IPS-18c (cell line): ENCODE measurements around the gene CCDC180.
"Not testable (repeated sequence)": the region's sequence is repeated elsewhere in the genome, so short reads cannot be mapped to it uniquely, and the experiment has no call there.

Source experiments
- H3K4me3 ChIP-seq: 2 replicates; pipeline ENCODE4 v1.7.0; 2013; ENCODE audit warnings: low read depth, mild to moderate bottlenecking, low read length, moderate library complexity; ENCODE audit not compliant: insufficient read depth
- H3K9me3 ChIP-seq: one replicate; pipeline ENCODE4 v1.6.1; 2013; ENCODE audit warnings: mild to moderate bottlenecking, low read length, moderate library complexity; ENCODE audit not compliant: control insufficient read depth, insufficient read depth

The CCDC180 gene

DNA sequence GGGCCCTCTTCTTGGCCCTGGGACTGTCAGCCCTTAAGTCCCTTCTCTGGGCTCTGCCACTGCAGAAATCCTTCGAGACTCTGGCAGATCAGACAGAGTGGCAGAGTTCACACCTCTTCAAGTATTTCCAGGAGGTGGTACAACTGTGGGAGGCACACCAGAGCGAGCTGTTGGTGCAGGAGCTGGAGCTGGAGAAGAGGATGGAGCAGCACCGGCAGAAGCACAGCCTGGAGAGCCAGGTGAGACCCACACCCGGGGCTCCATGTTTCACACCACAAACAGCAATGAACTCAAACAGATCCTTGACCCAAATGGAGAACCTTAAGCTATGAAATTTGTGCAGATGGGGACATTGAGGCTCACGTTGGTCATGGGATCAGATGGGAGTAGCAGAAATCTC is 17.5 kb downstream of the CCDC180 start:
- H3K9me3 ChIP-seq = no peaks in the 10 kb centered on the region

DNA sequence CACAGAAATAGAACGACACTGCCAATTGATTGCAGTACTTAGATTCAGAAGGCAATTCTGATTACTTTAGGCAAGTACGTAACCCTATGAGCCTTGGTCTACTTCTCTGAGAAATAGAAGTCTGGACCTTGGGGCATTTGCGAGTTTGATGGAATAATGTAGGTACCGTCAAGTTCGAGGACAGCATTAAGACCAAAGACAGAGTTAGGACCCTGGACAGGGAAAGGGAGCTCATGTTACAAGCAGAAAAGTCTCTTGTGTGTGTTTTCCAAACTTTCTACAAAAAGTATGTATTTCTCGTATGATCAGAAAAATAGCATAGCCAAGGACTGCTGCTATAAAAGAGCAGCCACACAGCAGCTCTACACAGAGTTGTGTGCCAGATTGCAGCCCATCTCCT is 20.1 kb downstream of the CCDC180 start:
- Histone ChIP-seq H3K4me3 (no peak overlapping the region), H3K9me3 (no peaks in the 10 kb centered on the region)

More for the DNA sequence above, 17.5 kb downstream of the CCDC180 start:
- no peak overlapping the region for H3K4me3 ChIP-seq

DNA sequence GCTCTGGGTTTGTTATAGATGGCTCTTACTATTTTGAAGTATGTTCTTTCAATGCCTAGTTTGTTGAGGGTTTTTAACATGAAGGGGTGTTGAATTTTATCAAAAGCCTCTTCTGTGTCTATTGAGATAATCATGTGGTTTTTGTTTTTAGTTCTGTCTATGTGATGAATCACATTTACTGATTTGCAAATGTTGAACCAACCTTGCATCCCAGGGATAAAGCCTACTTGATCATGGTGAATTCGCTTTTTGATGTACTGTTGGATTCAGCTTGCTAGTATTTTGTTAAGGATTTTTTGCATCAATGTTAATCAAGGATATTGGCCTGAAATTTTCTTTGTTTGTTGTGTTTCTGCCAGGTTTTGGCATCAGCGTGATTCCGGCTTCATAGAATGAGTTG is 25.5 kb downstream of the CCDC180 start:
- Histone ChIP-seq H3K4me3 (no peak overlapping the region), H3K9me3 (no peaks in the 10 kb centered on the region)

DNA sequence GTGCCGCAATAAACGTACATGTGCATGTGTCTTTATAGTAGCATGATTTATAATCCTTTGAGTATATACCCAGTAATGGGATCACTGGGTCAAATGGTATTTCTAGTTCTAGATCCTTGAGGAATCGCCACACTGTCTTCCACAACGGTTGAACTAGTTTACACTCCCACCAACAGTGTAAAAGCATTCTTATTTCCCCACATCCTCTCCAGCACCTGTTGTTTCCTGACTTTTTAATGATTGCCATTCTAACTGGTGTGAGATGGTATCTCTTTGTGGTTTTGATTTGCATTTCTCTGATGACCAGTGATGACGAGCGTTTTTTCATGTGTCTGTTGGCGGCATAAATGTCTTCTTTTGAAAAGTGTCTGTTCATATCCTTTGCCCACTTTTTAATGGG is 28.2 kb downstream of the CCDC180 start:
- not testable (repeated sequence) for H3K4me3 ChIP-seq

DNA sequence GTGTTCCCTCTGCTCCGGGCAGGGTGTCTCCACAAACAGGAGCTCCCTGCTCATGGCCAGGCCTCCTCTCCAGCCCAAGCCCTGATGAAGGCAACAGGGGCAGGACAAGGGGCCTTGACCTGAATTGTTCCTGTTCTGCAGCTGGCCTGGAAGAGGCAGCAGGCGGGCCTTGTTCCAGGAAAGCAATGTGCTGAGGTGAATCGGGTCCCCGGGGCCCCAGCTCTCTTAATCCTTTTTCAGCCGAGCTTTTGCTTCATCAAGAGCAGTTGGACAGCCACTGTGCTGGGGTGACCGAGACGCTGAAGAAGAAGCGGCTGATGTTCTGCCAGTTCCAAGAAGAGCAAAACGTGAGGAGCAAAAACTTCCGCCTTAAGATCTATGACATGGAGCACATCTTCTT is 41.4 kb downstream of the CCDC180 start:
- Histone ChIP-seq H3K4me3 (no peak overlapping the region), H3K9me3 (no peaks in the 10 kb centered on the region)

More for the DNA sequence above, 28.2 kb downstream of the CCDC180 start:
- not testable (repeated sequence) for H3K9me3 ChIP-seq

DNA sequence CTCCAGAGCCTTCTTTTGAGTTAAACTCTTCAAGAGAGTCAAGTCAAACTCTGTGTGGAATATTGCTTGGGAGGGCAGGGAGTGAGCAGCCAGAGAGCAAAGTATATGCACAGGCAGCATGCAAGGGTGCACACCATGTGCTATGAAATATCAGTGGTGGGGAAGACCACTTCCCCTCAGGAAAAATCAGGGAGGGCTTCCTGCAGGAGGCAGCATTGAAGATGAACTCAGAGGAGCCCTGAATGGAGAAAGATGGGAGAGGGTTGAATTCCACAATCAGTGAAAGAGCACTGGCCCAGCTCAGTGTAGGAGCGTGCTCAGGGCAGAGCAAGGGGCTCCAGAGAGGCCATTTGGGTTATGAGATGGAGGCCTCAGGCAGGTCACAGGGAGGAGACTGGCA is 41.9 kb downstream of the CCDC180 start:
- H3K4me3 ChIP-seq = no peak overlapping the region
- no peaks in the 10 kb centered on the region for H3K9me3 ChIP-seq

DNA sequence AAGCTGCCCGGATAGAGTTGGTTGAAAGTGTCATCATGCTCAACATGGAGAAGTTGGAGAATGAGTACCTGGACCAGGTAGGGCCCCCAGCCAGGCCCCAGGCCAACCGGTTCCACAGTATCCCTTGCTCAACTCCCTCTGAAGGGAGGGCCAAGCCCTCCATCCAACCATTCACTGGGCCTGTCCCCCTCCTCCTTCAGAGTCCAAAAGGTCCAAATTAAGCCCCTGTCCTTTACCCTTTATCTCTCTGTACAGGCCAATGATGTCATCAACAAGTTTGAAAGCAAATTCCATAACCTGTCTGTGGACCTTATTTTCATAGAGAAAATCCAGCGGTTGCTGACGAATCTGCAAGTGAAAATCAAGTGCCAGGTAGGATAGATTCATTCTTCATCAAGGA is 47.2 kb downstream of the CCDC180 start:
- Histone ChIP-seq H3K9me3 (no peaks in the 10 kb centered on the region), H3K4me3 (no peak overlapping the region)

DNA sequence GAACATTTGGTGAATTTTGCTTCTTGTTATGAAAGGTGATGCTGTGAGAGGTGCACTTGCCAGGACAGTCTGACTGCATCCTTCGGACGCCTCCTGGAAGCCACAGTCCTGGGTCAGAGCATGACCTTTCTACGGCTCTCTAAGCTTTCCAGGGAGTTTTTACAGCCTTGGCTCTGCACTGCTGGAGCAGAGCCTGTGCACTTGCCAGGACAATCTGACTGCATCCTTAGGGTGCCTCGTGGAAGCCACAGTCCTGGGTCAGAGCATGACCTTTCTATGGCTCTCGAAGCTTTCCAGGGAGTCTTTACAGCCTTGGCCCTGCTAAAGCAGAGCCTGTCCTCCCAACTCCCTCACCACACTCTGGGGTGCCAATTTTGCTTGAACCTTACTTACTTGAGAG is 49.6 kb downstream of the CCDC180 start:
- Histone ChIP-seq H3K4me3 (no peak overlapping the region), H3K9me3 (peaks cover 5% of the 10 kb centered on the region)
